Uterus (tissue), 4 donors: Measurements from ENCODE around the gene CEP112. TPM values are rescaled to one million over a fixed set of nuclear protein-coding genes. Genes with fewer than 3 reads are reported as not detected.

ENCODE experiments used
- DNase-seq, 2 donors: peaks; one replicate each; pipeline ENCODE4 v3.0.0-alpha.2; 2019 to 2020
- H3K27ac ChIP-seq, 2 donors: fragments of 200-600 bp; sonication (generic); 1 replicate in 1 of 2; 2 replicates in 1 of 2; pipeline ENCODE4 v1.5.1; 2016 to 2018
- H3K27me3 ChIP-seq, 2 donors: fragments of 200-600 bp; sonication (generic); one replicate each; pipeline ENCODE4 v1.5.1; 2018 to 2019; ENCODE audit warnings: control low read depth in 1 of 2
- H3K36me3 ChIP-seq, 2 donors: fragments of 200-600 bp; sonication (generic); one replicate each; pipeline ENCODE4 v1.5.1; 2019; ENCODE audit warnings: control low read depth in 1 of 2
- H3K4me1 ChIP-seq, 2 donors: fragments of 200-600 bp; sonication (generic); one replicate each; pipeline ENCODE4 v1.5.1; 2018 to 2019; ENCODE audit warnings: control low read depth in 1 of 2
- H3K4me3 ChIP-seq, 2 donors: fragments of 200-600 bp; sonication (generic); 1 replicate in 1 of 2; 2 replicates in 1 of 2; pipeline ENCODE4 v1.5.1; 2018 to 2019; ENCODE audit warnings: mild to moderate bottlenecking in 1 of 2
- H3K9me3 ChIP-seq, 2 donors: fragments of 200-600 bp; sonication (generic); one replicate each; pipeline ENCODE4 v1.5.1; 2019; ENCODE audit warnings: control low read depth in 1 of 2
- POLR2A ChIP-seq, 2 donors: fragments of 450-650 bp; IDR thresholded peaks; one replicate each; pipeline ENCODE4 v1.6.1; 2016; ENCODE audit warnings: antibody characterized with exemption in 2 of 2, mild to moderate bottlenecking in 1 of 2, moderate library complexity in 1 of 2
- intact Hi-C: fragments of 100-400 bp; cut with DNase I; formaldehyde crosslinking; loops from one replicate; pipeline ENCODE4 v1.15.1; 2023; ENCODE audit warnings: low total_unique reads
- total RNA-seq, 4 donors: library from RNA; depleted of rRNA in 3 of 4; stranded (reverse); fragments of >200 nt in 3 of 4; gene quantifications; one replicate each; pipeline versions ENCODE4 v1.1.0 to v1.2.4, GENCODE V29; 2014 to 2023
- TF ChIP-seq, protein P1 (sequence below), 4 experiments: fragments of 200-600 bp in 2 of 4; fragments of 450-650 bp in 2 of 4; sonication (generic) in 2 of 4; IDR thresholded peaks; one replicate each; pipeline ENCODE4 v1.5.1; 2016 to 2019; ENCODE audit warnings: antibody characterized with exemption in 4 of 4, mild to moderate bottlenecking in 2 of 4, moderate library complexity in 1 of 4
- donor health status: DM: yes; HTN: yes; CAD: no.

Gene CEP112
- total RNA-seq, 4 donors from 2014 or later = 36.6 to 96.5 (median 52.4) TPM

DNA sequence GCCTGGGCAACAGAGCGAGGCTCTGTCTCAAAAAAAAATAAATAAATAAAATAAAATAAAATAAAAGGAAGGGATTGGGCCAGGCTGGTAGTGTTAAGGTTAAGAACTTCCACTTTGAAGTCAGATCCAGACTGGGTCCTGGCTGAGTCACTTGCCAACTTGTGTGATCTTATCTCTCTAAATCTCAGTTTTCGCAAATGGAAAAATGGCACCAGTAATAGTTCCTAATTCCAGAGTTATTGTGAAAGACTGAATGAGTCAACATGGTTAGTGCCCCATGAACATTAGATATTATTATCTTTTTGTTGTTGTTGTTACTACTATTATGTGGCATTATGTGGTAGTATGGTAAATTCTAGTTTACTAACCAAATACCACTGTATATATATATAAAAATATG lies 442.5 kb downstream of the CEP112 start:
- peaks cover 7 to 10% of the 10 kb centered on the region in 2 donors for H3K4me1 ChIP-seq
- H3K36me3 ChIP-seq = no peaks in the 10 kb centered on the region
- intact Hi-C loops = no loop called here
- H3K27ac ChIP-seq = peak overlapping the region in 1 of 2 donors; percentile 9
- TF ChIP-seq, protein P1, sequence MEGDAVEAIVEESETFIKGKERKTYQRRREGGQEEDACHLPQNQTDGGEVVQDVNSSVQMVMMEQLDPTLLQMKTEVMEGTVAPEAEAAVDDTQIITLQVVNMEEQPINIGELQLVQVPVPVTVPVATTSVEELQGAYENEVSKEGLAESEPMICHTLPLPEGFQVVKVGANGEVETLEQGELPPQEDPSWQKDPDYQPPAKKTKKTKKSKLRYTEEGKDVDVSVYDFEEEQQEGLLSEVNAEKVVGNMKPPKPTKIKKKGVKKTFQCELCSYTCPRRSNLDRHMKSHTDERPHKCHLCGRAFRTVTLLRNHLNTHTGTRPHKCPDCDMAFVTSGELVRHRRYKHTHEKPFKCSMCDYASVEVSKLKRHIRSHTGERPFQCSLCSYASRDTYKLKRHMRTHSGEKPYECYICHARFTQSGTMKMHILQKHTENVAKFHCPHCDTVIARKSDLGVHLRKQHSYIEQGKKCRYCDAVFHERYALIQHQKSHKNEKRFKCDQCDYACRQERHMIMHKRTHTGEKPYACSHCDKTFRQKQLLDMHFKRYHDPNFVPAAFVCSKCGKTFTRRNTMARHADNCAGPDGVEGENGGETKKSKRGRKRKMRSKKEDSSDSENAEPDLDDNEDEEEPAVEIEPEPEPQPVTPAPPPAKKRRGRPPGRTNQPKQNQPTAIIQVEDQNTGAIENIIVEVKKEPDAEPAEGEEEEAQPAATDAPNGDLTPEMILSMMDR (IDR thresholded peaks at IDR 0.05) = no peak
- TF ChIP-seq POLR2A (IDR thresholded peaks at IDR 0.05) = no peak
- no peaks in the 10 kb centered on the region for H3K9me3 ChIP-seq
- no peak for DNase-seq
- H3K27me3 ChIP-seq = no peaks in the 10 kb centered on the region
- H3K4me3 ChIP-seq = no peak overlapping the region

DNA sequence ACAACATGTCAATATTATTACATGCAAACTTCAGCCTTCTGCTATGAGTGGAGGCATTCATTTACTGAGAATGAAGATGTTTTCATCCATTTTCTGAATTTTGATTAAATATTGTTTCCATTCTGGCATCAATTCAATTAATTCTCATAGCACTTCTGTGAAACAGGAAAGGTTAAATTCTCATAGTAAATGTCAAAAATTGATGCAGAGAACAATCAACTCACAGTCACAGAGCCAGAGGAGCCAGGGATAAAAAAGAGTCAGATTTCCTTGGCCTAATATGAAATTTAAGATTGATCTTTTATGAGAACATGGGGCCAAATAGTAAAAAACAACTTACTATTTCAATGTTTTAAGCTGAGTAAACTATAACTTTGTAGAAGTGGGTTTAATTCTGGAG lies 446.7 kb downstream of the CEP112 start:
- Histone ChIP-seq H3K4me1 (peaks cover 0 to 5% of the 10 kb centered on the region in 2 donors), H3K36me3 (no peaks in the 10 kb centered on the region), H3K9me3 (no peaks in the 10 kb centered on the region), H3K4me3 (no peak overlapping the region), H3K27me3 (no peaks in the 10 kb centered on the region), H3K27ac (no peak overlapping the region)
- no peak for DNase-seq
- TF ChIP-seq, protein P1 (IDR thresholded peaks at IDR 0.05) = no peak
- TF ChIP-seq POLR2A (IDR thresholded peaks at IDR 0.05) = no peak
- intact Hi-C loops = no loop called here

DNA sequence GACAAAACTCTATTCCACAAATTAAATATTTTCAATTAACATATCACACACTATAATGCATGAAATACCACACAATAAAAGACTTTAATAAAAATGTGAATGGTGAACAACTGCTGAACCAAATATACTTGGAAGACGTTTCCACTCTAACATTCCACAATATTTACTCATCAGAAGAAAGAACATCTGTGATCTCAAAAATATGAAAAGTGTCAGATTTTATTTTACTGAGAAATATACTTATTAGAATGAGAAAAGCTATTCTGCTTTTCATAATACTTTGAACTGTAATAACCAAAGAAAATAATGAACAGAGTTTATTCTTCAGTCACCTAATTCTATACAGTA lies 448.7 kb downstream of the CEP112 start:
- H3K27ac ChIP-seq = peak overlapping the region in 1 of 2 donors; percentile 42
- DNase-seq = no peak
- no peaks in the 10 kb centered on the region for H3K27me3 ChIP-seq
- intact Hi-C loops = no loop called here
- H3K9me3 ChIP-seq = no peaks in the 10 kb centered on the region
- no peak overlapping the region for H3K4me3 ChIP-seq
- H3K4me1 ChIP-seq = peaks cover 0 to 4% of the 10 kb centered on the region in 2 donors
- no peaks in the 10 kb centered on the region for H3K36me3 ChIP-seq
- TF ChIP-seq POLR2A (IDR thresholded peaks at IDR 0.05) = no peak
- TF ChIP-seq, protein P1 (IDR thresholded peaks at IDR 0.05) = no peak

DNA sequence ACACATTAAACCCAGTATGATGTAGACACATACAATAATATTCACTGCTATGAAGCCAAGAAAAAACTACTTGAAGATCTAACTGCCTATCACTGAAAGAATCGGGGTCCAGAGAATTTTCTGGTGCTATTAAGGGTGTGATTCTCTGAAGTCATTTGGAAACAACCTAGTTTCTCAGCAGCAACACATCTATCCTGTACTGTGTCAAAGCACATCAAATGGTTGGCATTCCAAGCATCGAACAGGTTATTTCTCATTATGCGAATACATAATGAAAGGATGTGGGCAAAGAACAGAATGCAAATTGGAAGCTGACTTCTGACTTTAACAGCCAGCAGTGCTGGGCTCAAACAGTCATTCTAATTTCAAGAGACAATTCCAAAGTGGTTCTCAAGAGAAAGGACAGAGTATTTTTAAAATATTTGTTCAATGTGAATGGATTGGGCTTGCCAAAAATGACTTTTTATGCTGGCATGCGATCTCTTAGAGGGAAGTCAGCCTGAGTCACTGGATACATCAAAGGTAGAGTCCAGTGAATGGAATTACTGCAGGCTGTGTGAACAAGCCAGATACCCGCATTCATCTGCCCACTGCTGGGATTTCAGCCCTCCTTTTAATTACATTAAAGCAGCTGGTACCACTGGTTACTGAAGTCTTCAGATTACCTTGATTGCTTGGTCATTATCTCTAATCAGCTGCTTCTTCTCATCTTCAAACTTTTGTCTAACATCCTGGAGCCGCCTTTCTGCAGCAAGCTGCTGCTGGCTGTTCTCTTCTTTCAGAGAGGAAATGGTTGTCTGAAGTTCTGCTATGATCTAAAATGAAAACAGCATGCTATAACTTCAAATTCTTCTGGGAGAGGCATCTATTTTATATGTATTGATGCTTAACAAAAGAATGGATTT lies 449.3 kb downstream of the CEP112 start:
- no peaks in the 10 kb centered on the region for H3K9me3 ChIP-seq
- H3K4me1 ChIP-seq = peaks cover 0 to 4% of the 10 kb centered on the region in 2 donors
- intact Hi-C loops = no loop called here
- TF ChIP-seq, protein P1 (IDR thresholded peaks at IDR 0.05) = no peak
- no peak for TF ChIP-seq POLR2A (IDR thresholded peaks at IDR 0.05)
- H3K27ac ChIP-seq = peak overlapping the region in 1 of 2 donors; percentile 42
- H3K4me3 ChIP-seq = no peak overlapping the region
- DNase-seq = no peak
- no peaks in the 10 kb centered on the region for H3K36me3 ChIP-seq
- no peaks in the 10 kb centered on the region for H3K27me3 ChIP-seq

DNA sequence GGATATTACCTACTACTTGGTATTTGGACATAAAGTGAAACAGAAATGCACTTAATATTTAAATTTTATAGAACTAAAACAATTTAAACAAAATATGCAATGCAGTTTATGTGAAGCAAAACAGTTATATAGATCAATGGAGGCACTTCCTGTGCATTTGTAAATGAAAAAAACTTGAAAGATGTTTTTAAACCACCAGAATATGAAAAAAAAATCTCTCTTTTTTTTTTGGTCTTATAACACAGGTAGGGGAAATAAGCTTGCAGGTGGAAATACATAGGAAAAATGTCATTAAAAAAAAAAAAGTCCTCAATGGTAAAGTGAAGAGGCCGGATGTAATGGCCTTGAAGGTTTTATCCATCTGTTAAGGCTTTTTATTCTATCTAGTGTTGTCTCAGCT lies 450.2 kb downstream of the CEP112 start:
- H3K4me1 ChIP-seq = peaks cover 0 to 4% of the 10 kb centered on the region in 2 donors
- TF ChIP-seq POLR2A (IDR thresholded peaks at IDR 0.05) = no peak
- TF ChIP-seq, protein P1 (IDR thresholded peaks at IDR 0.05) = no peak
- H3K9me3 ChIP-seq = no peaks in the 10 kb centered on the region
- no peaks in the 10 kb centered on the region for H3K36me3 ChIP-seq
- H3K27ac ChIP-seq = no peak overlapping the region
- intact Hi-C loops = no loop called here
- no peaks in the 10 kb centered on the region for H3K27me3 ChIP-seq
- no peak for DNase-seq
- H3K4me3 ChIP-seq = no peak overlapping the region
